Loucy (cell line): Measurements from ENCODE around the gene TCEANC2.

ENCODE experiments used
- EZH2phosphoT487 ChIP-seq: fragments of 200-600 bp; IDR thresholded peaks from 2 replicates; pipeline ENCODE4 v1.6.1; 2018; ENCODE audit warnings: antibody characterized with exemption, mild to moderate bottlenecking, moderate library complexity, borderline replicate concordance
- TF ChIP-seq, protein P1 (sequence below): fragments of 200-600 bp; sonication (generic); conservative IDR thresholded peaks from 2 replicates; pipeline ENCODE4 v1.5.1; 2014; ENCODE audit warnings: mild to moderate bottlenecking, antibody characterized with exemption, low read length

- TF ChIP-seq, protein P1, sequence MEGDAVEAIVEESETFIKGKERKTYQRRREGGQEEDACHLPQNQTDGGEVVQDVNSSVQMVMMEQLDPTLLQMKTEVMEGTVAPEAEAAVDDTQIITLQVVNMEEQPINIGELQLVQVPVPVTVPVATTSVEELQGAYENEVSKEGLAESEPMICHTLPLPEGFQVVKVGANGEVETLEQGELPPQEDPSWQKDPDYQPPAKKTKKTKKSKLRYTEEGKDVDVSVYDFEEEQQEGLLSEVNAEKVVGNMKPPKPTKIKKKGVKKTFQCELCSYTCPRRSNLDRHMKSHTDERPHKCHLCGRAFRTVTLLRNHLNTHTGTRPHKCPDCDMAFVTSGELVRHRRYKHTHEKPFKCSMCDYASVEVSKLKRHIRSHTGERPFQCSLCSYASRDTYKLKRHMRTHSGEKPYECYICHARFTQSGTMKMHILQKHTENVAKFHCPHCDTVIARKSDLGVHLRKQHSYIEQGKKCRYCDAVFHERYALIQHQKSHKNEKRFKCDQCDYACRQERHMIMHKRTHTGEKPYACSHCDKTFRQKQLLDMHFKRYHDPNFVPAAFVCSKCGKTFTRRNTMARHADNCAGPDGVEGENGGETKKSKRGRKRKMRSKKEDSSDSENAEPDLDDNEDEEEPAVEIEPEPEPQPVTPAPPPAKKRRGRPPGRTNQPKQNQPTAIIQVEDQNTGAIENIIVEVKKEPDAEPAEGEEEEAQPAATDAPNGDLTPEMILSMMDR: no peak
- TF ChIP-seq EZH2phosphoT487: no peak
Measured at GRCh38 chr1:54129858-54130257, 76.5 kb downstream of the TCEANC2 start.
